H1 (cell line): ENCODE results near the gene FAM234A. TPM values are rescaled to one million over a fixed set of nuclear protein-coding genes. Genes with fewer than 3 reads are reported as not detected.

Experiments used
- CTCF ChIA-PET: fragments of 300-600 bp; sonication (Branson Sonifier 250); formaldehyde crosslinking; loops from one replicate; lab custom pipeline; 2021; ENCODE audit not compliant: partially characterized antibody; lab: Charles Lee
- POLR2A ChIA-PET: fragments of 300-600 bp; sonication (Branson Sonifier 250); formaldehyde crosslinking; loops from one replicate; lab custom pipeline; 2021; ENCODE audit warnings: inconsistent platforms; ENCODE audit not compliant: partially characterized antibody; lab: Charles Lee
- DNase-seq, 2 experiments: peaks; one replicate each; pipeline versions ENCODE4 v3.0.0 to v3.0.0-alpha.2; 2010 to 2022; ENCODE audit warnings: low spot score in 2 of 2, low read depth in 1 of 2, mixed read lengths in 1 of 2
- FAIRE-seq: peaks from 2 replicates; lab custom pipeline; 2011; peaks lifted over from hg19 to GRCh38; lab: Jason Lieb, UNC
- H2AFZ ChIP-seq: 2 replicates; pipeline ENCODE4 v1.8.1; 2012; ENCODE audit warnings: low read length, inconsistent platforms
- H2AK5ac ChIP-seq: 2 replicates; pipeline ENCODE4 v1.6.1; 2013; ENCODE audit warnings: low read depth, low read length
- H2BK120ac ChIP-seq: replicated peaks from 2 replicates; pipeline ENCODE3; 2013; ENCODE audit warnings: low read depth, low read length, inconsistent platforms
- H2BK12ac ChIP-seq: 2 replicates; pipeline ENCODE4 v1.6.1; 2013; ENCODE audit warnings: low read depth, low read length
- H2BK15ac ChIP-seq: 2 replicates; pipeline ENCODE4 v1.6.1; 2013; ENCODE audit warnings: low read length
- H2BK20ac ChIP-seq: 2 replicates; pipeline ENCODE4 v1.6.1; 2013; ENCODE audit warnings: low read length
- H2BK5ac ChIP-seq: 2 replicates; pipeline ENCODE4 v1.6.1; 2013; ENCODE audit warnings: low read depth, low read length
- H3K14ac ChIP-seq: 2 replicates; pipeline ENCODE4 v1.6.1; 2013; ENCODE audit warnings: inconsistent platforms; ENCODE audit not compliant: insufficient read length
- H3K18ac ChIP-seq: 2 replicates; pipeline ENCODE4 v1.6.1; 2013; ENCODE audit warnings: low read length; ENCODE audit errors: extremely low read depth
- H3K23ac ChIP-seq: 2 replicates; pipeline ENCODE4 v1.6.1; 2013; ENCODE audit warnings: inconsistent platforms; ENCODE audit not compliant: insufficient read length
- H3K23me2 ChIP-seq: 2 replicates; pipeline ENCODE4 v1.6.1; 2013; ENCODE audit warnings: low read depth, low read length
- H3K27ac ChIP-seq: 2 replicates; pipeline ENCODE4 v1.6.1; 2011; ENCODE audit warnings: low read depth, low read length, inconsistent platforms
- H3K27me3 ChIP-seq, 4 experiments: replicated peaks in 1 of 4; 1 replicate in 1 of 4; 2 replicates in 3 of 4; pipeline versions ENCODE4 v1.6.1 to v1.8.1; 2011 to 2013; ENCODE audit warnings: low read length in 3 of 4, mild to moderate bottlenecking in 3 of 4, inconsistent platforms in 2 of 4, mixed read lengths in 2 of 4, moderate library complexity in 1 of 4; ENCODE audit not compliant: control insufficient read depth in 3 of 4, insufficient read depth in 3 of 4; ENCODE audit errors: extremely low read depth in 1 of 4
- H3K36me3 ChIP-seq, 4 experiments: 2 replicates each; pipeline versions ENCODE4 v1.6.1 to v1.8.1; 2011 to 2013; ENCODE audit warnings: mild to moderate bottlenecking in 4 of 4, low read length in 3 of 4, moderate library complexity in 2 of 4, control low read depth in 1 of 4, inconsistent platforms in 1 of 4; ENCODE audit not compliant: insufficient read depth in 4 of 4, control insufficient read depth in 2 of 4
- H3K4ac ChIP-seq: replicated peaks from 2 replicates; pipeline ENCODE3; 2013; ENCODE audit warnings: low read length, low read depth, mixed read lengths, inconsistent platforms; ENCODE audit not compliant: insufficient read length
- H3K4me1 ChIP-seq, 4 experiments: replicated peaks in 1 of 4; 1 replicate in 1 of 4; 2 replicates in 3 of 4; pipeline versions ENCODE4 v1.6.1 to v1.8.1; 2011 to 2013; ENCODE audit warnings: low read length in 3 of 4, inconsistent platforms in 2 of 4, mixed read lengths in 1 of 4; ENCODE audit not compliant: insufficient read depth in 4 of 4, control insufficient read depth in 3 of 4
- H3K4me2 ChIP-seq, 2 experiments: 2 replicates each; pipeline versions ENCODE4 v1.6.1 to v1.8.1; 2011 to 2013; ENCODE audit warnings: low read depth in 2 of 2, low read length in 2 of 2, control low read depth in 1 of 2, inconsistent platforms in 1 of 2, mild to moderate bottlenecking in 1 of 2; ENCODE audit not compliant: insufficient read depth in 1 of 2
- H3K4me3 ChIP-seq, 4 experiments: fragments of 200-600, 300-600 bp in 1 of 4; sonication (generic), shearing (Covaris generic), sonication (Bioruptor Twin) in 1 of 4; 2 replicates each; pipeline versions ENCODE4 v1.5.1 to v1.8.1; 2011 to 2016; ENCODE audit warnings: low read length in 4 of 4, low read depth in 3 of 4, control low read depth in 2 of 4, inconsistent platforms in 2 of 4, mild to moderate bottlenecking in 2 of 4, mixed read lengths in 1 of 4, moderate library complexity in 1 of 4; ENCODE audit not compliant: insufficient read depth in 2 of 4; ENCODE audit errors: extremely low read depth in 1 of 4
- H3K56ac ChIP-seq: replicated peaks from 2 replicates; pipeline ENCODE3; 2013; ENCODE audit warnings: low read depth, mild to moderate bottlenecking, mixed read lengths, low read length, inconsistent platforms; ENCODE audit not compliant: insufficient read length
- H3K79me1 ChIP-seq: 2 replicates; pipeline ENCODE4 v1.6.1; 2013; ENCODE audit warnings: low read depth, low read length, control low read depth
- H3K79me2 ChIP-seq, 2 experiments: 2 replicates each; pipeline versions ENCODE4 v1.6.1 to v1.8.1; 2012 to 2013; ENCODE audit warnings: low read length in 2 of 2, mild to moderate bottlenecking in 2 of 2, inconsistent platforms in 1 of 2; ENCODE audit not compliant: insufficient read depth in 2 of 2, control insufficient read depth in 1 of 2
- H3K9ac ChIP-seq, 4 experiments: replicated peaks in 1 of 4; 1 replicate in 1 of 4; 2 replicates in 3 of 4; pipeline versions ENCODE4 v1.6.1 to v1.8.1; 2011 to 2013; ENCODE audit warnings: low read depth in 3 of 4, low read length in 3 of 4, control low read depth in 2 of 4, mild to moderate bottlenecking in 2 of 4, moderate library complexity in 2 of 4, inconsistent platforms in 1 of 4; ENCODE audit errors: extremely low read depth in 1 of 4
- H3K9me3 ChIP-seq, 2 experiments: 2 replicates each; pipeline versions ENCODE4 v1.6.1 to v1.8.1; 2012 to 2013; ENCODE audit warnings: mild to moderate bottlenecking in 2 of 2, moderate library complexity in 2 of 2, control low read depth in 1 of 2, inconsistent platforms in 1 of 2, low read depth in 1 of 2, low read length in 1 of 2, mixed read lengths in 1 of 2; ENCODE audit not compliant: insufficient read depth in 2 of 2
- H4K20me1 ChIP-seq, 2 experiments: replicated peaks in 1 of 2; 2 replicates each; pipeline versions ENCODE3 to v1.8.1; 2011 to 2013; ENCODE audit warnings: inconsistent platforms in 2 of 2, low read length in 2 of 2, mild to moderate bottlenecking in 1 of 2; ENCODE audit not compliant: insufficient read depth in 2 of 2, control insufficient read depth in 1 of 2
- H4K5ac ChIP-seq: 2 replicates; pipeline ENCODE4 v1.6.1; 2013; ENCODE audit warnings: low read length, low read depth, mixed read lengths, inconsistent platforms; ENCODE audit not compliant: insufficient read length
- H4K8ac ChIP-seq: 2 replicates; pipeline ENCODE4 v1.8.0; 2013; ENCODE audit warnings: mild to moderate bottlenecking, moderate library complexity, low read length, inconsistent platforms; ENCODE audit not compliant: insufficient read depth; ENCODE audit errors: extremely low read depth
- H4K91ac ChIP-seq: replicated peaks from 2 replicates; pipeline ENCODE3; 2013; ENCODE audit warnings: low read length, mixed read lengths, inconsistent platforms; ENCODE audit not compliant: insufficient read length
- BRCA1 ChIP-seq: IDR thresholded peaks from 2 replicates; pipeline ENCODE4 v1.6.1; 2012; ENCODE audit warnings: low read depth, low read length, improper control_type of control experiment
- CTBP2 ChIP-seq: IDR thresholded peaks from 2 replicates; pipeline ENCODE4 v1.7.0; 2011; ENCODE audit warnings: borderline replicate concordance, mild to moderate bottlenecking, moderate library complexity, mixed read lengths, low read length; ENCODE audit not compliant: insufficient read depth, insufficient read length
- FOSL1 ChIP-seq: IDR thresholded peaks from 2 replicates; pipeline ENCODE4 v1.6.1; 2011; ENCODE audit warnings: mild to moderate bottlenecking, low read depth, low read length, moderate library complexity; ENCODE audit not compliant: insufficient read depth
- JUND ChIP-seq: IDR thresholded peaks from 2 replicates; pipeline ENCODE4 v1.6.1; 2011; ENCODE audit warnings: mild to moderate bottlenecking, improper control_type of control experiment, low read length
- KDM1A ChIP-seq: fragments of 200-600, 300-600 bp; sonication (generic); IDR thresholded peaks from 2 replicates; pipeline ENCODE4 v1.7.1; 2016; ENCODE audit warnings: mild to moderate bottlenecking, low read length, borderline replicate concordance
- KDM4A ChIP-seq: IDR thresholded peaks from one replicate; pipeline ENCODE4 v1.7.1; 2012; ENCODE audit warnings: low read depth, mild to moderate bottlenecking, moderate library complexity, low read length, inconsistent platforms; ENCODE audit not compliant: severe bottlenecking
- MAFK ChIP-seq: IDR thresholded peaks from 2 replicates; pipeline ENCODE4 v1.6.1; 2012; ENCODE audit warnings: low read depth, mild to moderate bottlenecking, improper control_type of control experiment, low read length
- POU5F1 ChIP-seq: IDR thresholded peaks from 2 replicates; pipeline ENCODE4 v1.6.1; 2011; ENCODE audit warnings: low read depth, mild to moderate bottlenecking, low read length, moderate library complexity
- RBBP5 ChIP-seq: IDR thresholded peaks from 2 replicates; pipeline ENCODE4 v1.7.1; 2012; ENCODE audit warnings: low read depth, mild to moderate bottlenecking, inconsistent platforms, low read length, moderate library complexity, borderline replicate concordance
- SIN3A ChIP-seq, 2 experiments: IDR thresholded peaks in 1 of 2; conservative IDR thresholded peaks in 1 of 2; 2 replicates each; pipeline ENCODE4 v1.6.1; 2011 to 2012; ENCODE audit warnings: low read length in 2 of 2, improper control_type of control experiment in 1 of 2, low read depth in 1 of 2, mild to moderate bottlenecking in 1 of 2
- SP1 ChIP-seq: IDR thresholded peaks from 2 replicates; pipeline ENCODE4 v1.6.1; 2011; ENCODE audit warnings: low read depth, low read length
- TCF12 ChIP-seq: IDR thresholded peaks from 2 replicates; pipeline ENCODE4 v1.6.1; 2011; ENCODE audit warnings: low read depth, mild to moderate bottlenecking, low read length
- WGBS, 2 experiments: shearing (Covaris generic) in 1 of 2; methylation state at CpG; one replicate each; pipeline versions ENCODE4 v1.1.6 to v1.1.7; 2013 to 2015; ENCODE audit warnings: low lambda C conversion rate in 2 of 2, mixed read lengths in 2 of 2, inconsistent platforms in 1 of 2, low coverage in 1 of 2, missing lambda C conversion rate in 1 of 2; ENCODE audit not compliant: insufficient replicate concordance in 2 of 2, insufficient coverage in 1 of 2, insufficient read length in 1 of 2; ENCODE audit errors: extremely low coverage in 1 of 2, missing lambda C conversion rate in 1 of 2; 5-methylcytosine and 5-hydroxymethylcytosine counted together
- polyA plus RNA-seq, 7 experiments: library from polyadenylated mRNA; depleted of rRNA in 3 of 7; stranded (reverse) in 5 of 7; unstranded in 2 of 7; fragments of >200 nt in 5 of 7; fragments of 200-250 nt in 2 of 7; gene quantifications; 1 replicate in 5 of 7; 2 replicates in 1 of 7; 4 replicates in 1 of 7; pipeline versions ENCODE4 v1.2.1 to v1.2.3, GENCODE V29; 2011 to 2013; ENCODE audit warnings: missing spikeins in 2 of 7, mixed read lengths in 2 of 7
- total RNA-seq: library from RNA; stranded (reverse); fragmentation: NEBNext Ultra II Directional; extraction: Animal tissue kit (Norgen Biotek cat#: 25700); gene quantifications from 2 replicates; pipeline ENCODE4 v1.2.1, GENCODE V29; 2021
- TF ChIP-seq, protein P1 (sequence below): IDR thresholded peaks from 2 replicates; pipeline ENCODE4 v1.6.1; 2012; ENCODE audit warnings: inconsistent platforms

Gene FAM234A
- total and polyA plus RNA-seq, 2 of the 8 experiments (the other 6 are each of a cell fraction or from before 2014, with no cell fraction given) = 80.6 to 104 TPM

DNA sequence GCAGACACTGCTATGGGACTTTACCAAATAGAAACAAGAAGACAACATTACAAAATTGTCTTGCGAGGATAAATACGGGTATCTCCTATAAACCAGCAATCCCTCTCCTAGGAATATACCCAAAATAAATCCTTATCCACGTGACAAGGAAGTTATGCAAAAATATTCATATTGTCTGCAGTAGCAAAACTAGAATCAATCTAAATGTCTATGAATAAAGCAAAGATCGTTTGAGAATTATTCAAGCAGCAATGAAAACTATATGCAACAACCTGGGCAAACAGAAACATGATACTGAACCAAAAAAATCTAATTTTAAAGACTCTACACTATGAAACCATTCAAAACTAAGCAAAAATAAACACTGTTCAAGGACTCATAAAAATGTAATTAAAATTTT, 14.6 kb upstream of the FAM234A start:
- H3K14ac ChIP-seq = no peak overlapping the region
- no peak overlapping the region for H4K91ac ChIP-seq
- H3K18ac ChIP-seq = no peak overlapping the region
- H2BK12ac ChIP-seq = no peak overlapping the region
- no peak overlapping the region for H3K4me3 ChIP-seq
- WGBS, 2 experiments = 95% methylated on average over 4 of the region's 4 CpGs; no CpG with 5 or more reads in 1 of the 2 experiments
- peaks cover 9 to 14% of the 10 kb centered on the region in 2 experiments for H4K20me1 ChIP-seq
- no peaks in the 10 kb centered on the region for H3K4me1 ChIP-seq
- H2BK15ac ChIP-seq = no peak overlapping the region
- H3K27me3 ChIP-seq = no peaks in the 10 kb centered on the region
- H4K5ac ChIP-seq = no peak overlapping the region
- no peak overlapping the region for H3K4me2 ChIP-seq
- DNase-seq = no peak
- ChIA-PET CTCF (interaction anchor here (1.5 to 1.6 kb wide), 2 partner anchors 10 to 29 kb away, joined by 3 to 4 read pairs; no protein-coding TSS in a partner anchor), POLR2A (interaction anchor here (1.7 to 34.3 kb wide), 3 partner anchors 5 to 16 kb away, joined by 4 to 348 read pairs (median 348); partner anchors contain the start of gene LUC7L)
- peaks cover 2 to 70% of the 10 kb centered on the region in 2 experiments for H3K79me2 ChIP-seq
- H3K56ac ChIP-seq = no peak overlapping the region
- no peak overlapping the region for H3K23ac ChIP-seq
- no peak for FAIRE-seq
- no peaks in the 10 kb centered on the region; the same call in 1 of the 2 replicates for H3K79me1 ChIP-seq
- no peak overlapping the region for H3K4ac ChIP-seq
- H3K23me2 ChIP-seq = no peaks in the 10 kb centered on the region; the same call in 1 of the 2 replicates
- no peak overlapping the region for H4K8ac ChIP-seq
- no peak overlapping the region for H3K9ac ChIP-seq
- no peak overlapping the region for H3K27ac ChIP-seq
- H2BK5ac ChIP-seq = no peak overlapping the region
- H3K9me3 ChIP-seq = no peaks in the 10 kb centered on the region
- H2BK20ac ChIP-seq = no peak overlapping the region
- H2AFZ ChIP-seq = no peak overlapping the region
- peaks cover 22 to 67% (median 48%) of the 10 kb centered on the region in 4 experiments for H3K36me3 ChIP-seq
- no peak overlapping the region for H2AK5ac ChIP-seq
- no peak overlapping the region for H2BK120ac ChIP-seq
- TF ChIP-seq POU5F1 (no peak), KDM4A (no peak), RBBP5 (no peak), FOSL1 (no peak), JUND (no peak), BRCA1 (no peak), MAFK (no peak), KDM1A (no peak), SP1 (no peak), CTBP2 (no peak), TCF12 (no peak), SIN3A (conservative IDR thresholded peaks at IDR 0.05 in 1 of 2, IDR thresholded peaks at IDR 0.05 in 1 of 2; ENCODE audit: low read depth in 1 of 2, low read length in 2 of 2) (no peak)
- TF ChIP-seq, protein P1, sequence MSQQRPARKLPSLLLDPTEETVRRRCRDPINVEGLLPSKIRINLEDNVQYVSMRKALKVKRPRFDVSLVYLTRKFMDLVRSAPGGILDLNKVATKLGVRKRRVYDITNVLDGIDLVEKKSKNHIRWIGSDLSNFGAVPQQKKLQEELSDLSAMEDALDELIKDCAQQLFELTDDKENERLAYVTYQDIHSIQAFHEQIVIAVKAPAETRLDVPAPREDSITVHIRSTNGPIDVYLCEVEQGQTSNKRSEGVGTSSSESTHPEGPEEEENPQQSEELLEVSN = no peak
